Osteoblast (primary cell): Measurements from ENCODE around the gene HSFX3. TPM values are rescaled to one million over a fixed set of nuclear protein-coding genes. Genes with fewer than 3 reads are reported as not detected.
"Not testable (repeated sequence)": the region's sequence is repeated elsewhere in the genome, so short reads cannot be mapped to it uniquely, and the experiment has no call there.

Source experiments
- DNase-seq: peaks from one replicate; pipeline ENCODE4 v3.0.0; 2011; ENCODE audit warnings: low spot score, mixed read lengths; ENCODE audit not compliant: insufficient read length; ENCODE audit errors: missing footprints
- H2AFZ ChIP-seq: 2 replicates; pipeline ENCODE4 v1.6.0; 2011; ENCODE audit warnings: mild to moderate bottlenecking, low read length
- H3K27ac ChIP-seq: 2 replicates; pipeline ENCODE4 v1.5.1; 2011; ENCODE audit warnings: mild to moderate bottlenecking, low read depth, low read length, moderate library complexity
- H3K27me3 ChIP-seq: 2 replicates; pipeline ENCODE4 v1.6.0; 2012; ENCODE audit warnings: mild to moderate bottlenecking, control low read depth, inconsistent platforms, low read length, moderate library complexity; ENCODE audit not compliant: insufficient read depth
- H3K36me3 ChIP-seq: 2 replicates; pipeline ENCODE4 v1.5.1; 2011; ENCODE audit warnings: mild to moderate bottlenecking, low read length, control low read depth, moderate library complexity; ENCODE audit not compliant: insufficient read depth
- H3K4me1 ChIP-seq: 2 replicates; pipeline ENCODE4 v1.5.1; 2011; ENCODE audit warnings: mild to moderate bottlenecking, low read length, control low read depth, moderate library complexity; ENCODE audit not compliant: insufficient read depth
- H3K4me2 ChIP-seq: 2 replicates; pipeline ENCODE4 v1.6.0; 2011; ENCODE audit warnings: mild to moderate bottlenecking, low read length; ENCODE audit not compliant: insufficient read depth
- H3K4me3 ChIP-seq: fragments of 200-600 bp; sonication (generic); 3 replicates; pipeline ENCODE4 v1.5.1; 2012; ENCODE audit warnings: mild to moderate bottlenecking, low read length, inconsistent platforms; ENCODE audit not compliant: insufficient read depth
- H3K79me2 ChIP-seq: 2 replicates; pipeline ENCODE4 v1.6.0; 2012; ENCODE audit warnings: mild to moderate bottlenecking, low read length, control low read depth, inconsistent platforms; ENCODE audit not compliant: insufficient read depth
- H3K9me3 ChIP-seq: 2 replicates; pipeline ENCODE4 v1.5.1; 2011; ENCODE audit warnings: low read depth, low read length, control low read depth
- H4K20me1 ChIP-seq: 2 replicates; pipeline ENCODE4 v1.6.0; 2012; ENCODE audit warnings: mild to moderate bottlenecking, low read length, control low read depth; ENCODE audit not compliant: insufficient read depth
- total RNA-seq: library from RNA; depleted of rRNA; stranded (reverse); fragments of >200 nt; gene quantifications from 2 replicates; pipeline ENCODE4 v1.2.3, GENCODE V29; 2012
- TF ChIP-seq, protein P1 (sequence below): IDR thresholded peaks from 2 replicates; pipeline ENCODE4 v1.5.1; 2011; ENCODE audit warnings: mild to moderate bottlenecking, low read depth, low read length, moderate library complexity; ENCODE audit errors: extremely low read depth

HSFX3 gene
- total RNA-seq, 1 donor = not detected

DNA sequence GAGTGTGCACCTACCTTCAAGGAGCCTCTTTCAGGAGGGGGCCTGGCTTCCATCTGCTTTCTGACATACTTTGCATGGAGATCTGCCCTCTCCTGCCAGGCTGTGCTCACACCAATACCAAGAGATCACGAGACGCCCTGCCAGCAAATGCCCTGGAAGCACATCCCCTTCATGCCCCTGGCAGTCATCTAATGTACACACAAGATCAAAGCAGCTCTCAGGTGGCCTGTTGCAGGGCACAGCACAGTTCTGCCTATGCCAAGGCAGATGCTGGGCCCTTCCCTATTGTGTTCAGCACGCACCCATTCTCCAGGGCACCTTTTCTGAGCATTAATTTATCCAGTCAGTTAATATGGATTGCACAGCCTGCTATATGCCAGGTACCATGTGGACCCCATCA, 16.9 kb downstream of the HSFX3 start:
- not testable (repeated sequence) for H3K9me3 ChIP-seq, H2AFZ ChIP-seq, H3K4me3 ChIP-seq, H3K4me1 ChIP-seq, H3K4me2 ChIP-seq, H4K20me1 ChIP-seq, H3K27me3 ChIP-seq, H3K79me2 ChIP-seq, H3K27ac ChIP-seq, DNase-seq, H3K36me3 ChIP-seq

GRCh38 chrX:149531599-149531998, 18.1 kb downstream of the HSFX3 start:
- Histone ChIP-seq H3K36me3 (no peaks in the 10 kb centered on the region), H3K4me3 (no peak overlapping the region), H3K4me2 (no peak overlapping the region), H3K4me1 (no peaks in the 10 kb centered on the region), H3K9me3 (no peaks in the 10 kb centered on the region), H2AFZ (no peak overlapping the region), H3K27ac (no peak overlapping the region), H4K20me1 (no peaks in the 10 kb centered on the region), H3K27me3 (no peaks in the 10 kb centered on the region), H3K79me2 (no peaks in the 10 kb centered on the region)
- TF ChIP-seq, protein P1, sequence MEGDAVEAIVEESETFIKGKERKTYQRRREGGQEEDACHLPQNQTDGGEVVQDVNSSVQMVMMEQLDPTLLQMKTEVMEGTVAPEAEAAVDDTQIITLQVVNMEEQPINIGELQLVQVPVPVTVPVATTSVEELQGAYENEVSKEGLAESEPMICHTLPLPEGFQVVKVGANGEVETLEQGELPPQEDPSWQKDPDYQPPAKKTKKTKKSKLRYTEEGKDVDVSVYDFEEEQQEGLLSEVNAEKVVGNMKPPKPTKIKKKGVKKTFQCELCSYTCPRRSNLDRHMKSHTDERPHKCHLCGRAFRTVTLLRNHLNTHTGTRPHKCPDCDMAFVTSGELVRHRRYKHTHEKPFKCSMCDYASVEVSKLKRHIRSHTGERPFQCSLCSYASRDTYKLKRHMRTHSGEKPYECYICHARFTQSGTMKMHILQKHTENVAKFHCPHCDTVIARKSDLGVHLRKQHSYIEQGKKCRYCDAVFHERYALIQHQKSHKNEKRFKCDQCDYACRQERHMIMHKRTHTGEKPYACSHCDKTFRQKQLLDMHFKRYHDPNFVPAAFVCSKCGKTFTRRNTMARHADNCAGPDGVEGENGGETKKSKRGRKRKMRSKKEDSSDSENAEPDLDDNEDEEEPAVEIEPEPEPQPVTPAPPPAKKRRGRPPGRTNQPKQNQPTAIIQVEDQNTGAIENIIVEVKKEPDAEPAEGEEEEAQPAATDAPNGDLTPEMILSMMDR = no peak
- DNase-seq = no peak

DNA sequence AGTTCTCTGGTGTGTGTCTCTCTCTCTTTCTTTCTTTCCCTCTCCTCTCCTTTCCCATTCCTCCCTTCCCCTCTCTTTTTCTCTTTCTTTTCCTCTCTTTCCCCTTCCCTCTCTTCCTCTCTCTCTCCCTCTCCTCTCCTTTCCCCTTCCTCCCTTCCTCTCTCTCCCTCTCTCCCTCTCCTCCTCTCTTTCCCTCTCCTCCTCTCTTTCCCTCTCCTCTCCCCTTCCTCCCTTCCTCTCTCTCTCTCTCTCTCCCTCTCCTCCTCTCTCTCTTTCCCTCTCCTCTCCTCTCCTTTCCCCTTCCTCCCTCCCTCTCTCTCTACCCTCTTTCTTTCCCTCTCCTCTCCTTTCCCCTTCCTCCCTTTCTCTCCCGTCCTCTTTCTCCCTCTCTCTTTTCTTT, 21.3 kb downstream of the HSFX3 start:
- H4K20me1 ChIP-seq = no peaks in the 10 kb centered on the region
- no peaks in the 10 kb centered on the region for H3K27me3 ChIP-seq
- H2AFZ ChIP-seq = no peak overlapping the region
- no peak overlapping the region for H3K27ac ChIP-seq
- H3K4me2 ChIP-seq = no peak overlapping the region
- TF ChIP-seq, protein P1 = no peak
- no peak for DNase-seq
- no peak overlapping the region for H3K4me3 ChIP-seq
- H3K79me2 ChIP-seq = no peaks in the 10 kb centered on the region
- H3K9me3 ChIP-seq = no peaks in the 10 kb centered on the region
- H3K4me1 ChIP-seq = no peaks in the 10 kb centered on the region
- H3K36me3 ChIP-seq = no peaks in the 10 kb centered on the region

- no peaks in the 10 kb centered on the region for H3K36me3 ChIP-seq
- no peak overlapping the region for H2AFZ ChIP-seq
- H3K4me3 ChIP-seq = no peak overlapping the region
- no peaks in the 10 kb centered on the region for H3K79me2 ChIP-seq
- no peaks in the 10 kb centered on the region for H3K27me3 ChIP-seq
- DNase-seq = no peak
- H3K4me1 ChIP-seq = no peaks in the 10 kb centered on the region
- no peak overlapping the region for H3K4me2 ChIP-seq
- TF ChIP-seq, protein P1 = peak; percentile 47
- no peaks in the 10 kb centered on the region for H3K9me3 ChIP-seq
- H4K20me1 ChIP-seq = no peaks in the 10 kb centered on the region
- H3K27ac ChIP-seq = no peak overlapping the region
Measured at GRCh38 chrX:149527705-149528104, 22.0 kb downstream of the HSFX3 start.

GRCh38 chrX:149526318-149527033, 23.2 kb downstream of the HSFX3 start:
- H3K27me3 ChIP-seq, H3K4me1 ChIP-seq, H3K27ac ChIP-seq, H3K4me3 ChIP-seq, H3K36me3 ChIP-seq, H3K79me2 ChIP-seq, H4K20me1 ChIP-seq, H3K9me3 ChIP-seq, H2AFZ ChIP-seq, H3K4me2 ChIP-seq, DNase-seq: not testable (repeated sequence)

GRCh38 chrX:149525903-149526302, 23.8 kb downstream of the HSFX3 start:
- not testable (repeated sequence) for DNase-seq, H3K4me1 ChIP-seq, H3K4me3 ChIP-seq, H3K4me2 ChIP-seq, H3K36me3 ChIP-seq, H3K79me2 ChIP-seq, H3K9me3 ChIP-seq, H4K20me1 ChIP-seq, H2AFZ ChIP-seq, H3K27ac ChIP-seq, H3K27me3 ChIP-seq

DNA sequence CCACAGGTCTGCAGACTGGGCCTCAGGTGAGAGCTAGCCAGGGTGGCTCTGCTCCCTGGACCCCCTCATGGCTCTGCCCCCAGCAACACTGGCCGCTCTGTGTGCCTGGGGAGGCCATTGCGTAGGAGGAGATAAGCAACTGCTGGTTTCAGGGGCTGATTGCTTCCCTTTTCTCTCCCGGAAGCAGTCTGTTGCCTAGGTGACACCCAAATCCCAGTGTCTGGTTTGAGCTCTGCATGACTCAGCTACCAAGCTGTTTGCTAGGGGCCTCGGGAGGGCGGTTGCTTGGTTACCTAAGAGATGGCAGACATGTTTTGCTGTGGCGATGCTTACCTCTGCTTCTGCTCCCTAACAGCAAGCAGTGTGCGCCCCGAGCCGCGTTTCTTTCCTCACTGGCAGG, 24.3 kb downstream of the HSFX3 start:
- not testable (repeated sequence) for DNase-seq, H3K36me3 ChIP-seq, H2AFZ ChIP-seq, H3K4me1 ChIP-seq, H3K27me3 ChIP-seq, H3K4me3 ChIP-seq, H3K4me2 ChIP-seq, H3K79me2 ChIP-seq, H4K20me1 ChIP-seq, H3K9me3 ChIP-seq, H3K27ac ChIP-seq
